GM12801 (cell line): ENCODE data around the gene PHF21B.

Experiments used
- CTCF ChIP-seq: IDR thresholded peaks from one replicate; pipeline ENCODE4 v1.5.1; 2011; ENCODE audit warnings: control low read depth; ENCODE audit not compliant: insufficient read length; ENCODE audit errors: extremely low read depth

PHF21B gene

GRCh38 chr22:44930711-44931035 is 79.1 kb downstream of the PHF21B start:
- no peak for TF ChIP-seq CTCF

DNA sequence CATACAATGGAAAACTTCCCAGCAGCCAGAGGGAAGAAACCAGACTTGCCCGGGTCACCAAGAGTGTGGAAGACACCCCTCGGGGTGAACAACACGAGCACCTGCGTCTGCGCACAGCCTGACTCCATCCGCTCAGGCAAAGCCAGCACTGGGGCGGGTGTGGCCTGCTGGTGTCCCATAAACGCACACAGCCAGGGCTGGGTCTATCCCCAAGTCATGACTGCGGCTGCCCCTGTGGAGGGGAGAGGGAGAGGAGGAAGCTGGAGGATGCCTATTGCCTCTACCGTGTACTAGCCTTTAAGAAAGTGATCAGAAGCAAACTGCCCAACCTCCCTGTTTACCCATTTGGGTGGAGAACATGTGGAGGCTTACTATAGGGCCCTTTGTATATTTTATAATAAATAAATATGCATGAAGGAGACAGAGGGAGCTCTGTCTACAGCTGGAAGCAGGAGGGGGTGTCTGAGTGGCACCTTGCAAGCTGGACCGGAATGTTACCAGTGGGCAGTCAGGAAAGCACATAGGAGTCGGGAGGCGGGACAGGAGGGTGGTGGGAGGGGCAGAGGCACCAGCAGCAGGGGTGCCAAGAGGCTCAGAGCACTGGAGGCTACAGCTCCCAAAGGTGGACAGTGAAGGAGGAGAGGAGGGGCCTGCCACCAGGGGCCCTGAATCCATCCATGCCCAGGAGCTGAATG is 79.6 kb downstream of the PHF21B start:
- TF ChIP-seq CTCF = no peak

GRCh38 chr22:44929359-44930015 is 80.3 kb downstream of the PHF21B start:
- no peak for TF ChIP-seq CTCF

GRCh38 chr22:44928711-44929358 is 81.0 kb downstream of the PHF21B start:
- TF ChIP-seq CTCF = no peak

DNA sequence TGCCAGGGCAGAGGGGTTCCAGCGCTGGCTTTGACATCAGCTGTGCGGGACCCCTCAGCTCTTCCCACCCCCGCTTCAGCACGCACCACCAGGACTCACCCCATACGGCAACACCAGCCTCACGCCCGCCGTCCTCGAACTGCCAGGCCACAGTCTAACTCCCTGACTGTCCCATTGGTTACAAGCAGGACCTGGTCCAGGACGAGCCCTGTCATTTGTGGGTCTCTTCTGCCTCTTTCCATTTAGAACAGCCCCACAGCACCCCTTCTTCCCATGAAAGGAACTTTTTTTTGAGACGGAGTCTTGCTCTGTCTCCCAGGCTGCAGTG is 81.7 kb downstream of the PHF21B start:
- no peak for TF ChIP-seq CTCF

- no peak for TF ChIP-seq CTCF
These were observed 82.2 kb downstream of the PHF21B start for GRCh38 chr22:44927463-44928135.
